Natural killer cell (primary cell): ENCODE data around the gene VEPH1. TPM values are rescaled to one million over a fixed set of nuclear protein-coding genes. Genes with fewer than 3 reads are reported as not detected.

ENCODE experiments used
- ATAC-seq, 3 donors: fragments of 150-1000 bp in 2 of 3; fragments of 200-7000 bp in 1 of 3; cut with Tn5 transposase; 1 replicate in 1 of 3; 2 replicates in 2 of 3; pipeline ENCODE4 v1.10.0; 2021; ENCODE audit warnings: mild to moderate bottlenecking in 2 of 3, moderate library complexity in 2 of 3
- DNase-seq, 2 donors: peaks; one replicate each; pipeline versions ENCODE4 v3.0.0 to v3.0.0-alpha.2; 2013 to 2021; ENCODE audit warnings: mixed read lengths in 1 of 2
- H3K27ac ChIP-seq: one replicate; pipeline ENCODE4 v1.5.1; 2013; ENCODE audit warnings: mild to moderate bottlenecking, low read length
- H3K27me3 ChIP-seq: one replicate; pipeline ENCODE4 v1.6.1; 2013; ENCODE audit warnings: low read length; ENCODE audit not compliant: control insufficient read depth, insufficient read depth
- H3K36me3 ChIP-seq: one replicate; pipeline ENCODE4 v1.6.1; 2013; ENCODE audit warnings: low read length; ENCODE audit not compliant: control insufficient read depth, insufficient read depth
- H3K4me1 ChIP-seq: one replicate; pipeline ENCODE4 v1.6.1; 2013; ENCODE audit warnings: low read length; ENCODE audit not compliant: control insufficient read depth, insufficient read depth
- H3K4me3 ChIP-seq: one replicate; pipeline ENCODE4 v1.5.1; 2013; ENCODE audit warnings: low read length
- H3K9me3 ChIP-seq: one replicate; pipeline ENCODE4 v1.6.1; 2013; ENCODE audit warnings: low read length; ENCODE audit not compliant: control insufficient read depth, insufficient read depth
- H3K27ac Mint-ChIP-seq, 2 donors: one replicate each; pipeline ENCODE4 v1.8.0; 2022; ENCODE audit warnings: mild to moderate bottlenecking in 2 of 2, mixed read lengths in 2 of 2, moderate library complexity in 1 of 2
- H3K27me3 Mint-ChIP-seq, 2 donors: one replicate each; pipeline ENCODE4 v1.8.0; 2022; ENCODE audit warnings: low read depth in 2 of 2, mixed read lengths in 2 of 2
- H3K36me3 Mint-ChIP-seq: one replicate; pipeline ENCODE4 v1.8.0; 2022; ENCODE audit warnings: mixed read lengths
- H3K4me1 Mint-ChIP-seq, 2 donors: one replicate each; pipeline ENCODE4 v1.8.0; 2022; ENCODE audit warnings: mixed read lengths in 2 of 2
- H3K4me3 Mint-ChIP-seq: one replicate; pipeline ENCODE4 v1.8.0; 2022; ENCODE audit warnings: mild to moderate bottlenecking, moderate library complexity, mixed read lengths
- H3K9me3 Mint-ChIP-seq, 2 donors: one replicate each; pipeline ENCODE4 v1.8.0; 2022; ENCODE audit warnings: mixed read lengths in 2 of 2
- CTCF ChIP-seq: fragments of 200-600 bp; IDR thresholded peaks from one replicate; pipeline ENCODE4 v1.8.0; 2022; ENCODE audit warnings: antibody characterized with exemption
- WGBS: methylation state at CpG from one replicate; pipeline ENCODE4 v1.1.7; 2013; ENCODE audit warnings: missing lambda C conversion rate; ENCODE audit not compliant: insufficient coverage; 5-methylcytosine and 5-hydroxymethylcytosine counted together
- intact Hi-C: fragments of 100-400 bp; cut with micrococcal nuclease; formaldehyde crosslinking; loops from one replicate; pipeline ENCODE4 v1.14.2; 2022
- total RNA-seq, 4 donors: library from RNA; stranded (reverse); fragments of 120-200 nt in 1 of 4; gene quantifications; one replicate each; pipeline versions ENCODE4 v1.2.3 to v1.2.4, GENCODE V29; 2013 to 2022

The VEPH1 gene
- total RNA-seq, result 1 to 10 TPM in 1 of 3 donors, under 1 TPM in 2; 0.41 to 1.3 (median 0.60) TPM
- total RNA-seq (2013), result 4.3 TPM

GRCh38 chr3:157502916-157503595 lies at the start of gene VEPH1:
TSS of gene VEPH1 (minus strand) at chr3:157503416. CDS start at chr3:157495349, 8,067 bp downstream.
- intact Hi-C loops, result no loop called here
- no peaks in the 10 kb centered on the region for H3K27me3 ChIP-seq
- WGBS, result 88% methylated on average over 6 of the region's 7 CpGs
- no peak within 1 kb of the TSS for H3K27ac ChIP-seq
- no peaks in the 10 kb centered on the region for H3K36me3 Mint-ChIP-seq
- no peaks in the 10 kb centered on the region for H3K9me3 ChIP-seq
- no peak within 1 kb of the TSS for H3K4me3 ChIP-seq
- H3K4me1 Mint-ChIP-seq, result no peaks in the 10 kb centered on the region
- no peaks in the 10 kb centered on the region for H3K36me3 ChIP-seq
- no peak for ATAC-seq
- H3K4me3 Mint-ChIP-seq, result no peak within 1 kb of the TSS
- H3K27ac Mint-ChIP-seq, result no peak within 1 kb of the TSS
- TF ChIP-seq CTCF, result no peak
- H3K27me3 Mint-ChIP-seq, result peaks cover 19 to 22% of the 10 kb centered on the region in 2 donors
- H3K9me3 Mint-ChIP-seq, result peaks cover 0 to 3% of the 10 kb centered on the region in 2 donors
- no peaks in the 10 kb centered on the region for H3K4me1 ChIP-seq
- DNase-seq, result no peak

GRCh38 chr3:157551961-157552360 lies 48.7 kb upstream of the VEPH1 start:
- H3K27ac Mint-ChIP-seq, result no peak overlapping the region
- no peaks in the 10 kb centered on the region for H3K36me3 Mint-ChIP-seq
- Histone ChIP-seq H3K4me3 (no peak overlapping the region), H3K27me3 (no peaks in the 10 kb centered on the region), H3K27ac (no peak overlapping the region), H3K9me3 (no peaks in the 10 kb centered on the region), H3K4me1 (no peaks in the 10 kb centered on the region), H3K36me3 (no peaks in the 10 kb centered on the region)
- ATAC-seq (no peak), DNase-seq (no peak)
- no peaks in the 10 kb centered on the region for H3K27me3 Mint-ChIP-seq
- TF ChIP-seq CTCF, result no peak
- peaks cover 6 to 20% of the 10 kb centered on the region in 2 donors for H3K9me3 Mint-ChIP-seq
- intact Hi-C loops, result no loop called here
- 88% methylated on average over 1 of the region's 1 CpG for WGBS
- H3K4me3 Mint-ChIP-seq, result no peak overlapping the region
- no peaks in the 10 kb centered on the region for H3K4me1 Mint-ChIP-seq

GRCh38 chr3:157549498-157549897 lies 46.3 kb upstream of the VEPH1 start:
- Histone ChIP-seq H3K4me1 (no peaks in the 10 kb centered on the region), H3K36me3 (no peaks in the 10 kb centered on the region), H3K9me3 (no peaks in the 10 kb centered on the region), H3K27me3 (no peaks in the 10 kb centered on the region), H3K4me3 (no peak overlapping the region), H3K27ac (no peak overlapping the region)
- 100% methylated on average over 1 of the region's 2 CpGs for WGBS
- H3K4me3 Mint-ChIP-seq, result no peak overlapping the region
- H3K4me1 Mint-ChIP-seq, result no peaks in the 10 kb centered on the region
- DNase-seq (no peak), ATAC-seq (no peak)
- no peak overlapping the region for H3K27ac Mint-ChIP-seq
- no peaks in the 10 kb centered on the region for H3K36me3 Mint-ChIP-seq
- peaks cover 9 to 20% of the 10 kb centered on the region in 2 donors for H3K9me3 Mint-ChIP-seq
- intact Hi-C loops, result no loop called here
- no peak for TF ChIP-seq CTCF
- no peaks in the 10 kb centered on the region for H3K27me3 Mint-ChIP-seq
